Measurements from ENCODE around the gene CHST2.

Gene CHST2

GRCh38 chr3:143099210-143099609, 20.4 kb upstream of the CHST2 start:
- DNase-seq (ENCODE audit: low read depth, low spot score) = no peak

- no peak for DNase-seq (ENCODE audit: low read depth, low spot score)
These were observed 19.9 kb upstream of the CHST2 start for GRCh38 chr3:143099690-143100089.

- no peak for DNase-seq (ENCODE audit: low read depth, low spot score)
These were observed 19.1 kb upstream of the CHST2 start for GRCh38 chr3:143100451-143100850.

GRCh38 chr3:143101792-143102381, 17.7 kb upstream of the CHST2 start:
- no peak for DNase-seq (ENCODE audit: low read depth, low spot score)

GRCh38 chr3:143103652-143104051, 15.9 kb upstream of the CHST2 start:
- DNase-seq (ENCODE audit: low read depth, low spot score) = no peak

- no peak for DNase-seq (ENCODE audit: low read depth, low spot score)
These were observed 14.4 kb upstream of the CHST2 start for GRCh38 chr3:143105170-143105569.

GRCh38 chr3:143109861-143110260, 9.7 kb upstream of the CHST2 start:
- no peak for DNase-seq (ENCODE audit: low read depth, low spot score)

- no peak for DNase-seq (ENCODE audit: low read depth, low spot score)
These were observed 9.2 kb upstream of the CHST2 start for GRCh38 chr3:143110371-143110770.

- DNase-seq (ENCODE audit: low read depth, low spot score) = peak; percentile 14
These were observed 952 bp upstream of the CHST2 start for GRCh38 chr3:143118630-143119008.

- peak; percentile 36 for DNase-seq (ENCODE audit: low read depth, low spot score)
These were observed 574 bp downstream of the CHST2 start for GRCh38 chr3:143119974-143120715.

- no peak for DNase-seq (ENCODE audit: low read depth, low spot score)
These were observed 1.2 kb downstream of the CHST2 start for GRCh38 chr3:143120716-143121240.

GRCh38 chr3:143121241-143122088, 1.9 kb downstream of the CHST2 start:
- peak; percentile 89 for DNase-seq (ENCODE audit: low read depth, low spot score)

- no peak for DNase-seq (ENCODE audit: low read depth, low spot score)
These were observed 2.5 kb downstream of the CHST2 start for GRCh38 chr3:143122089-143122430.

- no peak for DNase-seq (ENCODE audit: low read depth, low spot score)
These were observed 3.2 kb downstream of the CHST2 start for GRCh38 chr3:143122608-143123352.

GRCh38 chr3:143123353-143123984, 3.9 kb downstream of the CHST2 start:
- DNase-seq (ENCODE audit: low read depth, low spot score) = no peak

GRCh38 chr3:143124601-143125520, 5.3 kb downstream of the CHST2 start:
- DNase-seq (ENCODE audit: low read depth, low spot score) = no peak

- DNase-seq (ENCODE audit: low read depth, low spot score) = no peak
These were observed 8.2 kb downstream of the CHST2 start for GRCh38 chr3:143127801-143128200.

GRCh38 chr3:143128227-143128955, 8.8 kb downstream of the CHST2 start:
- no peak for DNase-seq (ENCODE audit: low read depth, low spot score)

- no peak for DNase-seq (ENCODE audit: low read depth, low spot score)
These were observed 12.8 kb downstream of the CHST2 start for GRCh38 chr3:143132246-143132980.

Data from ELF-1 (cell line).